OCI-LY3 (cell line): ENCODE measurements around the gene IGDCC3.

ENCODE experiments used
- H2AFZ ChIP-seq: fragments of 200-600, 300-600 bp; shearing (Covaris generic); 2 replicates; pipeline ENCODE4 v1.6.0; 2014; ENCODE audit warnings: antibody characterized with exemption, low read depth, low read length
- H3K27ac ChIP-seq: fragments of 200-600, 300-600 bp; sonication (generic); 2 replicates; pipeline ENCODE4 v1.5.1; 2014; ENCODE audit warnings: mild to moderate bottlenecking, low read length, moderate library complexity, mixed read lengths
- H3K27me3 ChIP-seq: fragments of 200-600, 300-600 bp; sonication (generic); 2 replicates; pipeline ENCODE4 v1.6.1; 2014; ENCODE audit warnings: low read depth, low read length, mixed read lengths
- H3K36me3 ChIP-seq: fragments of 200-600, 300-600 bp; sonication (generic); replicated peaks from 2 replicates; pipeline ENCODE3; 2014; ENCODE audit warnings: low read depth, low read length, mixed read lengths
- H3K4me1 ChIP-seq: fragments of 300-600, 200-600 bp; sonication (generic); 2 replicates; pipeline ENCODE4 v1.6.1; 2014; ENCODE audit warnings: low read length, mixed read lengths
- H3K4me2 ChIP-seq: fragments of 200-600, 300-600 bp; sonication (generic); 2 replicates; pipeline ENCODE4 v1.6.1; 2014; ENCODE audit warnings: low read length, mixed read lengths
- H3K4me3 ChIP-seq: fragments of 300-600, 200-600 bp; sonication (generic); 2 replicates; pipeline ENCODE4 v1.5.1; 2014; ENCODE audit warnings: antibody characterized with exemption, mild to moderate bottlenecking, low read length, moderate library complexity
- H3K79me2 ChIP-seq: fragments of 300-600, 200-600 bp; shearing (Covaris generic); 2 replicates; pipeline ENCODE4 v1.6.1; 2014; ENCODE audit warnings: mild to moderate bottlenecking, low read length, mixed read lengths
- H3K9ac ChIP-seq: fragments of 300-600, 200-600 bp; shearing (Covaris generic); 2 replicates; pipeline ENCODE4 v1.6.0; 2014; ENCODE audit warnings: mild to moderate bottlenecking, low read length, moderate library complexity
- H3K9me3 ChIP-seq: fragments of 200-600, 300-600 bp; shearing (Covaris generic); 2 replicates; pipeline ENCODE4 v1.6.1; 2014; ENCODE audit warnings: low read length, mixed read lengths; ENCODE audit not compliant: insufficient read depth
- H4K20me1 ChIP-seq: fragments of 200-600, 300-600 bp; sonication (generic); 2 replicates; pipeline ENCODE4 v1.6.1; 2016; ENCODE audit warnings: low read length, mixed read lengths; ENCODE audit not compliant: insufficient read depth
- EZH2phosphoT487 ChIP-seq: fragments of 200-600 bp; shearing (Covaris generic); IDR thresholded peaks from 2 replicates; pipeline ENCODE4 v1.6.1; 2018; ENCODE audit warnings: antibody characterized with exemption, mixed run types, low read depth
- TF ChIP-seq, protein P1 (sequence below): fragments of 200-600, 300-600 bp; sonication (generic); IDR thresholded peaks from 2 replicates; pipeline ENCODE4 v1.5.1; 2014; ENCODE audit warnings: antibody characterized with exemption, low read length, low read depth

Gene IGDCC3

DNA sequence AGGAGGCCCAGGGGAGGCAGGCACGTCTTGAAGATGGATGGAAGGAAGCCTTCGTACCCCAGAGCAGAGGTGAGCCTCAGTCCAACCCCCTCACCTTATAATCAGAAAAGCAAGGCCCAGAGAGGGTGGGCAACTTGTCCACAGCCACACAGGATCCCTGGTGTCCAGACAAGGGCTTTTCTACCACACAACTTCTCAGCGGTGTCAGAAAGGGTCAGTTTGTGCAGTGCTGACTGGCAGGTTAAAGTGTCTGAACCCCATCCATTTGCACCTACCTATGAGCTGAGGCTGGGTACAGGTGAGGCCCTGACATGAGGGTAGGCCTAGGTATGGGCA, 8.6 kb downstream of the IGDCC3 start:
- Histone ChIP-seq H4K20me1 (no peaks in the 10 kb centered on the region), H3K4me1 (peaks cover 13% of the 10 kb centered on the region), H3K9ac (no peak overlapping the region), H3K4me2 (no peak overlapping the region), H3K27me3 (peaks cover 13% of the 10 kb centered on the region), H3K36me3 (no peaks in the 10 kb centered on the region), H3K27ac (no peak overlapping the region), H3K4me3 (no peak overlapping the region), H3K9me3 (no peaks in the 10 kb centered on the region), H2AFZ (no peak overlapping the region), H3K79me2 (no peaks in the 10 kb centered on the region)
- TF ChIP-seq, protein P1, sequence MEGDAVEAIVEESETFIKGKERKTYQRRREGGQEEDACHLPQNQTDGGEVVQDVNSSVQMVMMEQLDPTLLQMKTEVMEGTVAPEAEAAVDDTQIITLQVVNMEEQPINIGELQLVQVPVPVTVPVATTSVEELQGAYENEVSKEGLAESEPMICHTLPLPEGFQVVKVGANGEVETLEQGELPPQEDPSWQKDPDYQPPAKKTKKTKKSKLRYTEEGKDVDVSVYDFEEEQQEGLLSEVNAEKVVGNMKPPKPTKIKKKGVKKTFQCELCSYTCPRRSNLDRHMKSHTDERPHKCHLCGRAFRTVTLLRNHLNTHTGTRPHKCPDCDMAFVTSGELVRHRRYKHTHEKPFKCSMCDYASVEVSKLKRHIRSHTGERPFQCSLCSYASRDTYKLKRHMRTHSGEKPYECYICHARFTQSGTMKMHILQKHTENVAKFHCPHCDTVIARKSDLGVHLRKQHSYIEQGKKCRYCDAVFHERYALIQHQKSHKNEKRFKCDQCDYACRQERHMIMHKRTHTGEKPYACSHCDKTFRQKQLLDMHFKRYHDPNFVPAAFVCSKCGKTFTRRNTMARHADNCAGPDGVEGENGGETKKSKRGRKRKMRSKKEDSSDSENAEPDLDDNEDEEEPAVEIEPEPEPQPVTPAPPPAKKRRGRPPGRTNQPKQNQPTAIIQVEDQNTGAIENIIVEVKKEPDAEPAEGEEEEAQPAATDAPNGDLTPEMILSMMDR, result no peak
- no peak for TF ChIP-seq EZH2phosphoT487

DNA sequence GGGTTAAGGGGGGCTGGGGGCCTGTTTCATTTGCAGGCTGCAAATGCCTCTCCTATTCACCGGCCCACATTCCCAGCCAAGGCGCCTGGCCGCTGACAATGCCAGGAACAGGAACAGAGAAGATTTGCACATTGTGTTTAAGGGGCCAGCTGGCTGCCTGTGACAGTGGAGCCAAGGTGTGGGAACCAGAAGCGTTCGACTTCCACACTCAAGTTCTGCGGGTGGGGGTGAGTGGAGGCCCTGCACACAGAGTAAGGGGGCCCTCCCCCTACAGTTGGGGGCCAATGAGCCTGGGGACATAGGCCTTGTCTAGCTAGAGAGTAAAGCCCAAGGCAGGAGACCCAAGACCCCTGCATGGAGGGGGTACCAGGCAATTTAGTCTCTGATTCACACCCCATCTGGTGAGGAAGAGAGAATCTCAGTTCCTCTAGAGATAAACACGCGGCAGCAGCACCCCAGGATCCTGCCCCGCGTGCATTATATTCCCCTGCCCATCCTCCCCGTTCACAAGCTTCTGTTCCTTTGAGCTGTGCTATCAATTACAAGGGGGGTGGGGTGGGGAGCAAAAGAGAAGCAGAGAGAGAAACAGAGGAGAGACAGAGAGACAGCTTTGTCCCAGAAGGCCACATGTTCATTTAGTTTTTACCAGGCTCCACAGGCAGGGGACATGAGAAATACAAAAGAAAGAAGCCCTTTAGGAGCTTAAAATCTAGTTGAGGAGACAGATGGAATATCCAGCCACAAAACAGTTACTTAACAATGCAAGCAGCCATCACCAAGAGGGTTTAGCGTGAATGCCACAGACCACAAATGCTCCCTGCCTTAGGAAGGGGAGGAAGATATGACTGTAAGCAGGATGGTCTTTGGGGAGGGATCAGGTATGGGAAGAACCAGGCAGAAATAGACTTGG, 9.2 kb downstream of the IGDCC3 start:
- Histone ChIP-seq H3K9me3 (no peaks in the 10 kb centered on the region), H3K27ac (no peak overlapping the region), H3K9ac (no peak overlapping the region)

DNA sequence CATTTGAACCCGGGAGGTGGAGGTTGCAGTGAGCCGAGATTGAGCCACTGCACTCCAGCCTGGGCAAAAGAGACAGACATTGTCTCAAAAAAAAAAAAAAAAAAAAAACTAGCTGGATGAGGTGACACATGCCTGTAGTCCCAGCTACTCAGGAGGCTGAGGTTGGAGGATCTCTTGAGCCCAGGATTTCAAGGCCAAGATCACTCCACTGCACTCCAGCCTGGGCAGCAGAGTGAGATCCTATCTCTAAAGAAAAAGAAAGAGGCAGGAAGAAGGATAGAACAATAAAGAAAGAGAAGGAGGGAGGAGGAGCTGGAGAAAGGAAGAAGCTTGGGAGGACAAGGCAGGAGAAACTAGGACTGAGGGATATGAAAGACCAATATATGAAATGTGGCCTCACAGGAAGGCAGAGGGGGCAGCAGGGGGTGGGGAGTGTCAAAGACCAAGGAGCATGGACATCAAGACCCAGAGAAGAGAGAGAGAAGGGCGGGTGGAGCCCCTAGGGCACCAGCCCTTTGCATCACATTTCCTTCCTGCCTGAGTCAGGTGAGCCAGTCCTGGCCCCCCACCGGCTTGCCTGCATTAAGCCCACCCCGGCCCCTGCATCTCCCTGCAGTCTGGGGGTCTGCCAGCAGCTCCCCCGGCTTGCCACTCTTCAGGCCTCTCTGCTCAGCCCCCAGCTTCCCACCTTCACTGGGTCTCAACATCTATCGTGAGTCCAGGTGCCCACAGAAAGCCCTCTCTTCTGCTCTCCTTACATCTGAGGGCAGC, 11.5 kb downstream of the IGDCC3 start:
- Histone ChIP-seq H3K79me2 (no peaks in the 10 kb centered on the region), H3K9ac (no peak overlapping the region), H3K27ac (no peak overlapping the region), H4K20me1 (no peaks in the 10 kb centered on the region), H3K9me3 (no peaks in the 10 kb centered on the region), H3K4me1 (peaks cover 13% of the 10 kb centered on the region), H2AFZ (no peak overlapping the region), H3K27me3 (peaks cover 5% of the 10 kb centered on the region; the same call in 1 of the 2 replicates), H3K4me3 (no peak overlapping the region), H3K36me3 (no peaks in the 10 kb centered on the region), H3K4me2 (no peak overlapping the region)
- TF ChIP-seq, protein P1, result no peak
- TF ChIP-seq EZH2phosphoT487, result no peak

More for the DNA sequence above, 9.2 kb downstream of the IGDCC3 start:
- TF ChIP-seq, protein P1, result no peak
- TF ChIP-seq EZH2phosphoT487, result no peak
- H3K4me1 ChIP-seq, result peaks cover 13% of the 10 kb centered on the region
- no peaks in the 10 kb centered on the region for H3K36me3 ChIP-seq
- H3K27me3 ChIP-seq, result peaks cover 12% of the 10 kb centered on the region
- peak overlapping the region; percentile 47 for H3K4me2 ChIP-seq
- no peaks in the 10 kb centered on the region for H3K79me2 ChIP-seq
- peak overlapping the region; percentile 19; the same call in 1 of the 2 replicates for H2AFZ ChIP-seq
- H3K4me3 ChIP-seq, result no peak overlapping the region
- H4K20me1 ChIP-seq, result no peaks in the 10 kb centered on the region

DNA sequence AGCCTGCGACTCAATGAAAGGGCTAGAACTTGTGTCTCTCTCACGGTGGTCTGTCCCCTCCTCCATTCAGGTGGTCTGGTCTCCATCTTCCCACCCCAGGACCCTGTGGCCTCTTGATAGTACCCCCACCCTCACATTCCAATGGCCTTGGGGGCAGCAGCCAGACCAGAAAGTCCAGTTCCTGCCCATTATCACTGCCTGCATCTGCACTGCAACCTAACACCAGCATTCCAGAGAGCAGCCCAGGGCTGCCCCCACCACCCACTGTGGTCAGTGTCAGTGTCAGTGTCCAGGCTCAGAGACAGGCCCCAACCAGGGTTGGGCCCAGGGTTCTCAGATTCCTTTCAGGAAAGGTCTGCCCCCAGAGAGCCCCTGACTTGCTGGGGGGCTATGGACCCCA, 12.6 kb downstream of the IGDCC3 start:
- TF ChIP-seq, protein P1, result no peak
- TF ChIP-seq EZH2phosphoT487, result no peak
- Histone ChIP-seq H3K79me2 (no peaks in the 10 kb centered on the region), H3K9me3 (no peaks in the 10 kb centered on the region), H3K27ac (no peak overlapping the region), H3K4me3 (no peak overlapping the region), H3K4me1 (peaks cover 13% of the 10 kb centered on the region), H3K27me3 (peaks cover 5% of the 10 kb centered on the region; the same call in 1 of the 2 replicates), H3K4me2 (no peak overlapping the region), H4K20me1 (no peaks in the 10 kb centered on the region), H3K9ac (no peak overlapping the region), H3K36me3 (no peaks in the 10 kb centered on the region), H2AFZ (no peak overlapping the region)
